H1 (cell line): ENCODE measurements around the gene GLTP. TPM values are rescaled to one million over a fixed set of nuclear protein-coding genes. Genes with fewer than 3 reads are reported as not detected.

Experiments used
- KDM4A ChIP-seq: IDR thresholded peaks from one replicate; pipeline ENCODE4 v1.7.1; 2012; ENCODE audit warnings: low read depth, mild to moderate bottlenecking, moderate library complexity, low read length, inconsistent platforms; ENCODE audit not compliant: severe bottlenecking
- polyA plus RNA-seq, 7 experiments: library from polyadenylated mRNA; depleted of rRNA in 3 of 7; stranded (reverse) in 5 of 7; unstranded in 2 of 7; fragments of >200 nt in 5 of 7; fragments of 200-250 nt in 2 of 7; gene quantifications; 1 replicate in 5 of 7; 2 replicates in 1 of 7; 4 replicates in 1 of 7; pipeline versions ENCODE4 v1.2.1 to v1.2.3, GENCODE V29; 2011 to 2013; ENCODE audit warnings: missing spikeins in 2 of 7, mixed read lengths in 2 of 7
- total RNA-seq: library from RNA; stranded (reverse); fragmentation: NEBNext Ultra II Directional; extraction: Animal tissue kit (Norgen Biotek cat#: 25700); gene quantifications from 2 replicates; pipeline ENCODE4 v1.2.1, GENCODE V29; 2021

Gene GLTP
- total and polyA plus RNA-seq, 2 of the 8 experiments (the other 6 are each of a cell fraction or from before 2014, with no cell fraction given): 9.8 to 26.1 TPM

DNA sequence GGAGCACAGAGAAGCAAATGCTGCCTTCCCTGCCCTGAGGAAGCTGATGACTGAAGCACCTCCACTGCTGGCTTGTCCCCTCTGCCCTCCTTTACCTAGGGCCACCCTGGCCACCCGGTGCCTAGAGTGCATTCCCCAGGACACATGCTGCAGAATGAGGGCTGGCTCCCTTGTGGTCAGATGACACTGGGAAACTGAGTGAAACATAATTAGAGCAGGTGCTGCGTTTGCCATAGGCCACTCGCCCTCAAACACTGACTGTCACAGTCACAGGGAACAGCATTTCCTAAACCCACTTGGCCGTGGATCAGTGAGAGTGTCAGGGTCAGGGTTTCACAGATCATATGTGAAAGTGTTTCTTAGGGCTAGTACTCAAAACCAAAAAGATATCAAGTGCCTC lies 35.7 kb upstream of the GLTP start (continued):
- TF ChIP-seq KDM4A: no peak
